ENCODE data around the gene STT3B. TPM values are rescaled to one million over a fixed set of nuclear protein-coding genes. Genes with fewer than 3 reads are reported as not detected.
A peak's percentile ranks its signal among the peaks of the same experiment; 100 is the strongest.

STT3B gene
- total RNA-seq (100 to 1,000 TPM; 111 to 113 TPM), total RNA-seq (218 to 719 (median 316) reads per million in 172 experiments)
- 158 TPM for polyA plus RNA-seq (2013, experiment 1 of 2)
- polyA plus RNA-seq (2013, experiment 2 of 2): 171 TPM

DNA sequence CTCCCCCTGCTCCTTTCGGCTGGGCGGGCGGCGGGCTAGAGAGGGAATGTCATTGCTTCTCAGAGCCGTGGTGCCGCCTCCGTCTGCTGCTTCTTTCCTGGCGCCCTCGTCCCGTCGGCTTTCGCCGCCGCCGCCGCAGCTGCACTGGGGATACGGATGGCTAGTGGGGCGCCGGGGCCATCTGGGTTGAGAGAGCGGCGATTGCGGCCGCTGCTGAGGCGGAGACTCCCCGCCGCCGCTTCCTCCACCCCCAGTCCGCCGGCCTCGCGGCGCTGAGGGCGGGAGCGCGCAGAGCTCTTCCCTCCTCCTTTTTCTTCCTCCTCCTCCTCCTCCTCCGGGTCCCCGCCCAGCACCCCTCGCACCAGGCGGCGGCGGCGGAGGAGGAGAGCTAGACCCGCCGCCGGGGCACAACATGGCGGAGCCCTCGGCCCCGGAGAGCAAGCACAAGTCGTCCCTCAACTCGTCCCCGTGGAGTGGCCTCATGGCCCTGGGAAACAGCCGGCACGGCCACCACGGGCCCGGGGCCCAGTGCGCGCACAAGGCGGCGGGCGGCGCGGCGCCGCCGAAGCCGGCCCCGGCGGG lies at the start of gene STT3B:
Gene STT3B, plus strand, starts transcription at position 339 of the 582 bp plus-strand sequence. Its CDS starts 74 bp downstream, at position 413.
- H3K27me3 Mint-ChIP-seq: no peaks in the 10 kb centered on the region

DNA sequence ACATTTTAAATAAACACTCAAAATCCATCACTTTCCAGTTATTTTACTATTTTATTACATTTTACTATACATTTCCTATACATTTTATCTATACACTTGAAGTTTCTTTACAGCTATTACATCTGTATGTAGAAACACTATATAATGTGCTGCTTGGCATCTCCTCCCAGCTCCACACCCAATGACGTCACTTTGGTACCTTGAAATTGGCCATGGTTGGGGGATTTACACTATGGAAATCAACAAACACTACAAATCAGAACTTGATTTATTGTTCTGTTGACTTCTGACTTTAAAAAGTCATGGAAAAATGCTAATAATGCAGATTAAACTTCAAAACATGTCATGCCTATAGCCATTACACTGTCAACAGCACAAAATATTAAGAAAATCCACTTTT lies 48.9 kb upstream of the STT3B start:
- TF ChIP-seq, protein P1, sequence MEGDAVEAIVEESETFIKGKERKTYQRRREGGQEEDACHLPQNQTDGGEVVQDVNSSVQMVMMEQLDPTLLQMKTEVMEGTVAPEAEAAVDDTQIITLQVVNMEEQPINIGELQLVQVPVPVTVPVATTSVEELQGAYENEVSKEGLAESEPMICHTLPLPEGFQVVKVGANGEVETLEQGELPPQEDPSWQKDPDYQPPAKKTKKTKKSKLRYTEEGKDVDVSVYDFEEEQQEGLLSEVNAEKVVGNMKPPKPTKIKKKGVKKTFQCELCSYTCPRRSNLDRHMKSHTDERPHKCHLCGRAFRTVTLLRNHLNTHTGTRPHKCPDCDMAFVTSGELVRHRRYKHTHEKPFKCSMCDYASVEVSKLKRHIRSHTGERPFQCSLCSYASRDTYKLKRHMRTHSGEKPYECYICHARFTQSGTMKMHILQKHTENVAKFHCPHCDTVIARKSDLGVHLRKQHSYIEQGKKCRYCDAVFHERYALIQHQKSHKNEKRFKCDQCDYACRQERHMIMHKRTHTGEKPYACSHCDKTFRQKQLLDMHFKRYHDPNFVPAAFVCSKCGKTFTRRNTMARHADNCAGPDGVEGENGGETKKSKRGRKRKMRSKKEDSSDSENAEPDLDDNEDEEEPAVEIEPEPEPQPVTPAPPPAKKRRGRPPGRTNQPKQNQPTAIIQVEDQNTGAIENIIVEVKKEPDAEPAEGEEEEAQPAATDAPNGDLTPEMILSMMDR (IDR thresholded peaks at IDR 0.05): no peak
- DNase-seq: no peak
- Histone ChIP-seq H3K9me3 (ENCODE audit: control insufficient read depth in 1 of 2, insufficient read depth in 1 of 2, low read length in 2 of 2) (no peaks in the 10 kb centered on the region), H3K27me3 (ENCODE audit: control insufficient read depth in 1 of 2, insufficient read depth in 2 of 2, low read length in 2 of 2) (no peaks in the 10 kb centered on the region), H3K4me1 (ENCODE audit: insufficient read depth, low read length) (no peaks in the 10 kb centered on the region), H3K27ac (ENCODE audit: low read depth in 1 of 2, low read length in 2 of 2) (no peak overlapping the region), H3K36me3 (ENCODE audit: insufficient read depth, low read length) (no peaks in the 10 kb centered on the region), H3K4me3 (ENCODE audit: low read length) (no peak overlapping the region)
- Mint-ChIP-seq H3K36me3 (ENCODE audit: low read depth) (peaks cover 6% of the 10 kb centered on the region), H3K4me3 (no peak overlapping the region), H3K4me1 (ENCODE audit: low read depth) (no peaks in the 10 kb centered on the region), H3K9me3 (peaks cover 4% of the 10 kb centered on the region), H3K27me3 (no peaks in the 10 kb centered on the region), H3K27ac (no peak overlapping the region)
- ChIA-PET CTCF (no interaction called here), POLR2A (interaction anchor here (1.4 kb wide), 1 partner anchor 52 kb away, joined by 4 read pairs; no protein-coding TSS in a partner anchor)
- intact Hi-C loops (cut with DNase I, micrococcal nuclease): no loop called here
- ATAC-seq (ENCODE audit: poor library complexity): no peak

More for the DNA sequence above, at the start of gene STT3B:
- Histone ChIP-seq H3K4me1 (ENCODE audit: insufficient read depth, low read length) (peaks cover 19% of the 10 kb centered on the region), H3K4me3 (ENCODE audit: low read length) (peak within 1 kb of the TSS; percentile 91), H3K27me3 (ENCODE audit: control insufficient read depth in 1 of 2, insufficient read depth in 2 of 2, low read length in 2 of 2) (no peaks in the 10 kb centered on the region), H3K9me3 (ENCODE audit: control insufficient read depth in 1 of 2, insufficient read depth in 1 of 2, low read length in 2 of 2) (no peaks in the 10 kb centered on the region), H3K36me3 (ENCODE audit: insufficient read depth, low read length) (no peaks in the 10 kb centered on the region), H3K27ac (ENCODE audit: low read depth in 1 of 2, low read length in 2 of 2) (peak within 1 kb of the TSS; percentile 97 to 98)
- Mint-ChIP-seq H3K4me1 (ENCODE audit: low read depth) (peaks cover 32% of the 10 kb centered on the region), H3K4me3 (peak within 1 kb of the TSS; percentile 99), H3K36me3 (ENCODE audit: low read depth) (peaks cover 28% of the 10 kb centered on the region), H3K9me3 (no peaks in the 10 kb centered on the region), H3K27ac (peak within 1 kb of the TSS; percentile 96)
- TF ChIP-seq, protein P1 (IDR thresholded peaks at IDR 0.05): no peak
- DNase-seq (peak in 13 of 14 experiments; percentile 63 to 93 (median 80)), ATAC-seq (ENCODE audit: poor library complexity) (peak; percentile 49)
- intact Hi-C loops (cut with DNase I, micrococcal nuclease): loop anchor here (1.0 to 10.0 kb wide), 8 partner anchors 35 to 1535 kb away; partner anchors contain the start of genes CNOT10 (in 1 of the 2) and GPD1L (in 1 of the 2)
- POLR2A ChIA-PET: interaction anchor here (0.6 to 4.5 kb wide), 58 partner anchors 8 to 1908 kb away, joined by 3 to 179 read pairs (median 4); partner anchors contain the start of genes GPD1L and UBP1
- CTCF ChIA-PET: interaction anchor here (0.9 to 2.4 kb wide), 9 partner anchors 9 to 582 kb away, joined by 3 to 13 read pairs (median 4); no protein-coding TSS in a partner anchor

DNA sequence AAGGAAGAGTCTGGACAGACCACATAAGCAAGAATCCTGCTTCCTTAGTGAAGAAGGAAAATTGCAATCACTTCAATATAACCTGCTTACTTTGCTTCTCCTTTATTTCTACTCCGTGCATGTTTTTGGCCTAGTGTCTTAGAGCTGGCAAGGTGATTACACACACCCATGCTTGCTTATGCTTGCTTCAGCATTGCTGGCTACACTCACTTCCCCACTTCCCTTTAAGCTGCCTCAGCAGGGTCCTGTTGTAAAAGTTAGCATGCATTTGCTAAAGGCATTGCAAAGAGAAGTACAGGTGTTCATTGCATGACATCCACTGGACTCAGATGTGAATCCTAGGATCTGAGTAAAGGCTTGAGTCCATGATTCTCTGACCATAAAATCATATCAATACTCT lies 47.5 kb upstream of the STT3B start:
- ATAC-seq (ENCODE audit: poor library complexity): no peak
- Mint-ChIP-seq H3K4me1 (ENCODE audit: low read depth) (no peaks in the 10 kb centered on the region), H3K36me3 (ENCODE audit: low read depth) (peaks cover 6% of the 10 kb centered on the region), H3K27ac (no peak overlapping the region), H3K4me3 (no peak overlapping the region), H3K9me3 (peaks cover 5% of the 10 kb centered on the region), H3K27me3 (no peaks in the 10 kb centered on the region)
- CTCF ChIA-PET: no interaction called here
- H3K4me3 ChIP-seq (ENCODE audit: low read length): no peak overlapping the region
- intact Hi-C loops (cut with DNase I, micrococcal nuclease): loop anchor here in 1 of 2 experiments (5.0 kb wide), 1 partner anchor 38 kb away; no protein-coding TSS in a partner anchor
- POLR2A ChIA-PET: no interaction called here
- H3K9me3 ChIP-seq (ENCODE audit: control insufficient read depth in 1 of 2, insufficient read depth in 1 of 2, low read length in 2 of 2): no peaks in the 10 kb centered on the region
- H3K4me1 ChIP-seq (ENCODE audit: insufficient read depth, low read length): no peaks in the 10 kb centered on the region
- TF ChIP-seq, protein P1 (IDR thresholded peaks at IDR 0.05): no peak
- no peak for DNase-seq
- H3K27me3 ChIP-seq (ENCODE audit: control insufficient read depth in 1 of 2, insufficient read depth in 2 of 2, low read length in 2 of 2): no peaks in the 10 kb centered on the region
- H3K36me3 ChIP-seq (ENCODE audit: insufficient read depth, low read length): no peaks in the 10 kb centered on the region
- no peak overlapping the region for H3K27ac ChIP-seq (ENCODE audit: low read depth in 1 of 2, low read length in 2 of 2)

Measured in CD4-positive, alpha-beta T cell (primary cell).